Activated CD4-positive, CD25-positive, alpha-beta regulatory T cell treated with anti-CD3 and anti-CD28 coated beads, Interleukin-2, amount 50 U/mL, for 72 hours (primary cell): Measurements from ENCODE around the gene R3HDM4.
"Not testable (repeated sequence)": the region's sequence is repeated elsewhere in the genome, so short reads cannot be mapped to it uniquely, and the experiment has no call there.

Experiments used
- DNase-seq: peaks from one replicate; pipeline ENCODE4 v3.0.0; 2021

Gene R3HDM4

DNA sequence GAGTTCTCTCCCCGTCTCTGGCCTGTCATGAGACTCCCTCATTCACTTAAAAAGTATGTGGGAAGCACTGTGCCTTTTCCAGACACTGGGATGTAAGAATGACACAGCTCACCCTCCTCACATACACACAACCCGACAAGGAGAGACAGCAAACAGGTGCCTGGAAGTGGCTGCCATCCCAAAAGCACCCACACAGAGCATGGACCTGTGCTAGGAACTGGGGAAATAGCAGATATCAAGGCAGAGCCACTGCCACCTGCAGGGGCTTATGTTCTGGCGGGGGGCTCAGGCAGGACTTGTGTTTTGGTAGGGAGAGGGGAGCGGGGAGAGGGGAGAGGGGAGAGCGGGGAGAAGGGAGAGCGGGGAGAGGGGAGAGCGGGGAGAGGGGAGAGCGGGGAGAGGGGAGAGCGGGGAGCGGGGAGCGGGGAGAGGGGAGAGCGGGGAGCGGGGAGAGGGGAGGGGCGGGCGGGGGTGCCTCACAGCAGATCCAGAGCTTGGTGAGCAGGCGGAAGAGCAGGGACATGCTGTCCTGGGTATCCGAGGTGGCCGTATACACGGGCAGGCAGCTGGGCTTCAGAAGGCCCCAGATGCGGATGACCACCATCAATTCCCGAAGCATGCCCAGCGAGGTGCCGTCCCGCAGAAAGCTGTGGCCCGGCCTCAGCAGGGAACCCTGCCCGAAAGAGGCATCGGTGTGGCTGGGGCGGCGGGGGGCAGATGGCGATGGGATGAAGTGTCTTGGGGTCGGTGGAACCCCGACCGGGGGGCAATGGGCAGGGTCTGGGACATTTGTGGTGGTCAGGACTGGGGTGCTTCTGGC is 41.4 kb downstream of the R3HDM4 start:
- no peak for DNase-seq

DNA sequence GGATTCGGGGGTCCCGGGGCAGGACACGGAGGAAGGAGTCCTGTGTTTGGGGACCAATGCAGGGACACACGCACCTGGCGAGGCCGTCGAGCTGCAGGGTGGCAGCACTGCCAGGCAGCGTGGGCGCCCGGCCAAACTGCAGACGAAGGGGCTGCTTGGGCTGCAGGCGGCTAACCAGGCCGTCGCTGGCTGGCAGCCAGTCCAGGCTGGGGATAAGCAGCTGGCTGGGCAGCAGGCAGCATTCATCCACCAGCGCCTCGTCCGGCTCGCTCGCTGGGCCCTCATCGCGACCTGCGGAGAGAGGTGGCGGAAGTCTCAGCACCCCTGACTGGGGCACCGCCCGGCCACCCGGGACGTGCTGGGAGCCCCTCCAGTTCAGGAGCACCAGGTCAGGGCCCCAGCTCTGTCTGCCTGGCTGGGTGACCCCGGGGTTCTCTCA is 42.0 kb downstream of the R3HDM4 start:
- no peak for DNase-seq

DNA sequence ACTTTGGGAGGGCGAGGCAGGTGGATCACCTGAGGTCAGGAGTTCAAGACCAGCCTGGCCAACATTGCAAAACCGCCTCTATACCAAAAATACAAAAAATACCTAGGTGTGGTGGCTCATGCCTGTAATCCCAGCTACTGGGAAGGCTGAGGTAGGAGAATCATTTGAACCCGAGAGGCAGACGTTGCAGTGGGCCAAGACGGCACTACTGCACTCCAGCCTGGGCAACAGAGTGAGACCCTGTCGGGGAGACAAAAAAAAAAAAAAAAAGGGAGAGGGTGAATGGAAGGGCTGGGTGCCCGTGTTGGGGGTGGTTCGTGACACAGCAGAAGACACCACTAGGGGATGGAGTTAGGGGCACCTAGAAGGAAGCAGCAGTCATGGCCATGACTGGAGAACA is 42.7 kb downstream of the R3HDM4 start:
- no peak for DNase-seq

DNA sequence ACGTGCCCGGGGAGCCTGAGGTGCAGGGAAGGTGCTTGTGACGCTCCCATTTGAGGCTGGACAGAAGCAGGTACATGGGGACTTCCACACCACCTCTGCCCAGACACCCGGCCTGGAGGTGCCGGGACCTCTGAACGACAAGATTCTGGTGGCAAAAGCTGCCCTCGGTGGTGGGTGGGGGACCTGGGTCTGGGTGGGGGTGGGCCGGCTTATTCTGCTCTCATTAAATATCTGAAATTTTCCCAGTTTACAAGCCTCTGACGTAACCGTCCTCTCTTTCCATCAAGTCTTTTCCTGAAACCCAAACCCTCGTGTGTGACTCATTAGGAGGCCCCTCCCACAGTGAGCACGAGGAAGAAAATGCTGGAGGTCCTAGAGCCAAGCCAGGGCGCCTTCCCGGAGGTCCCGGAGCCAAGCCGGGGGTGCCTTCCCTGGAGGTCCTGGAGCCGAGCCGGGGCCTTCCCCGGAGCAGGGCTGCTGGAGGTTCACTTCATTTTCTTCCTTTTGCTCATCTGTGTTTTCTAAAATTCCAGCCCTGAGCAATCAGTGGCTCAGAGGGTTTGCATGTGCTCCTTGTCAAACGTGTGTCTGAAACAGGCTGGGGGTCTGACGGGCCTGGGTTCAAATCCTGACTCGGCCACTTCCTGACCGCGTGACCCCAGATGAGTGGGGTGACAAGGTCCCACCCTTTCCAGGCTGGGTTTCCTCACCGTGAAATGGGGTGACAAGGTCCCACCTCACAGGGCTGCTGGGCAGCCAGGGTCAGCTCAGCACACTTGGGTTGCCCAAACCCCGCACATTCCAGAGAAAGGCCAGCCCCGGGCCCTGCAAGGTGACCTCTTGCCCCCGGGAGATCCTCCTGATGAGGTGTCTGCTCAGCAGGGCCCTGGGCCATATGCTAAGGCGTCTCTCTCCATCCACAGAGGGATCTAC is 43.5 kb downstream of the R3HDM4 start:
- DNase-seq, result no peak

DNA sequence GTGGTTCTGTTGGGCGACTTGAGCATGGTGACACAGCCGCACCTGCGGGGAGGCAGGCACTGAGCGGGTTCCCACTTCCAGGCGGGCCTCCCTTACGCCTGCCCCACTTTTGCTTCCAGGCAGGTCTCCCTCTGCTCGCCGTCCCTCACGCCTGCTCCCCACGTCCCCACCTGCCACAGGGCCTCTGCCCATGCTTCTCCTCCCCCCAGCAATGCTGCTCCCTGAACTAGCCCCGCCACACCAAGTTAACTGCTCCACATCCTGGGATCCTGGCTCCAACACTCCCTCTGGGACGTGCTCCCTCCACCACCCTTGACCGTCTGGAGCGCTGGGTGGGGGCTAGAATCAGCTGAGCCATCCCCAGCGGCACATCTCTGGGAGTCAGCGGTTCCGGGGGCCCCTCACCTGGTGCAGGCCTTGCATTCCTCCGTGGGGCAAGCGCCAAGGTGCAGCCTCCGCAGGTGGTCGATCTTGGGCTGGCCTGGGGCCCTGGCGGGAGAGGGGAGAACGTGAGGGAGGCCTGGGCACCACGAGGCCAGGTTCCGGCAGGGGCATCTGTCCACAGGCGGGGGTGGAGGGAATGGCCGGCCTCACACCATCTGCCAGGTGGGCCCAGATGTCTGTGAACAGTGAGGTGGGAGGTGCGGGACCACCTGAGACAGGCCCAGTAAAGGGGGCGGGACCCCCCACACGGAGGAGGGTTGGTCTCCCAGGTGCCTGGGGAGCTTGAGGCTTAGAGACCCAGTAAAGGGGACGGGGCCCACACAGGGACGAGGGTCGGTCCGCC is 44.4 kb downstream of the R3HDM4 start:
- no peak for DNase-seq

DNA sequence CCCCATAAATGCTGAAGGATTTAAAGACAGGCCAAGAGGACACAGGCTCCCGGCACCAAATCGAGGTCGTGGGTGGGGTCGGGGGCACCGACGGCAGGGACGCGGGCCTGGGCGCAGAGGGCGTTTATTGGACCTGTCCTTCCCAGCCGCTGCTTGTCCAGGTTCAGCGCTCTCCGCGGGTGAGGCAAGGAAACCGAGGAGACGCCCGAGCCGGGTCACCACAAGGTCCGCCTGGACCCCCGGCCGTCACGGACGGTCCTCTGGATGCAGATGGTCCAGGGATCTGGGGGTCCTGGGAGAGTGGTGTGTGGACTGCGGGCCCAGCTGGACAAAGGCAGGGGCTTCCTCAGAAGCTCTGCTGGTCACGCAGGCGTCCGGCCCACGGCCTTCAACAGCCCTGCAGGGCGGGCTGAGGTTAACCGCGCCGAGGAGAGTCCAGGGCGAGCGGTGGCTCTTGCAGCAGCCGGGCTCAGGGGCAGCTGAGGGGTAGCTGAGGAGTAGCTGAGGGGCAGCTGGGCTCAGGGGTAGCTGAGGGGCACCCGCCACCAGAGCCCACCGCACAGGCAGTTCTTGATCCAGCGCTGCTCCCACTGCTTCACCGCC is 45.1 kb downstream of the R3HDM4 start:
- DNase-seq, result no peak

DNA sequence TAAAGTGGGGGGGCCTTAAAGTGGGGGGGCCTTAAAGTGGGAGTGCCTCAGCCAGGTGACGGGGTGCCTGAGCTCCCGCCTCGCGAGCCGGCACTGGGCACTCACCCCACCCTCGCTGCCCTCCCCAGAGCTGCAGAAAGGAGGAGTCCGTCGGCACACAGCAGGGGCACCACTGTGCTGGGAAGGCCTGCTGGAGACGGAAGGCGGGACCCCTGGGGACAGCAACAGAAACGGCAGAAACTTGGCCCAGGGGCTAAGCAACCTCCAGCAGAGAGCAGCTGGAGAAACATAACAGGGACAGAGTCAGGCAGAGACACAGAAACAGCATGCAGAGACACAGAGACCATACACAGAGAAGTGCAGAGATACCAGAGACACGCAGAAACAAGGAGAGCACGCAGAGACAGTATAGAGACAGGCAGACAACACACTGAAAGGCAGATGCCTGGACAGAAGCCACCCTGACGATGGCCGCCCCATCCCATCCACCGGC is 45.7 kb downstream of the R3HDM4 start:
- DNase-seq, result no peak

DNA sequence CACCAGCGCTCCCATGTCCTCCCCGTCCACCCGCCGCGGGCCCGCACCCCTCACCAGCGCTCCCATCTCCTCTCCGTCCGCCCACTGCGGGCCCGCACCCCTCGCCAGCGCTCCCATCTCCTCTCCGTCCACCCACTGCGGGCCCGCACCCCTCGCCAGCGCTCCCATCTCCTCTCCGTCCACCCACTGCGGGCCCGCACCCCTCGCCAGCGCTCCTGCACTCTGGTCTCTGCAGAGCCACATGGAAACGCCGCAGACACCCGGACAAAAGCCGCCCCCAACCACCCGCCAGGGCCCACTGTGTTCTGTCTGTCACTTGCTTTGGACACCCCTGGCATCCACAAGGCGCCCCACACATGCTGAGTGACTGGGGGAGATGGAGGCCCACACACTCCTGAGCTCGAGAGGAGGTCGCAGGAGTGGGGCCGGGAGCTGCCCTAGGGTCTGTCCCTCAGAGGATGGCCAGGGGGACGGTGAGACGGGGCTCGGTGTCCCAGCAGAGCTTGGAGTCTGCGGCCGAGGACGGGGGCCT is 46.2 kb downstream of the R3HDM4 start:
- DNase-seq, result no peak

DNA sequence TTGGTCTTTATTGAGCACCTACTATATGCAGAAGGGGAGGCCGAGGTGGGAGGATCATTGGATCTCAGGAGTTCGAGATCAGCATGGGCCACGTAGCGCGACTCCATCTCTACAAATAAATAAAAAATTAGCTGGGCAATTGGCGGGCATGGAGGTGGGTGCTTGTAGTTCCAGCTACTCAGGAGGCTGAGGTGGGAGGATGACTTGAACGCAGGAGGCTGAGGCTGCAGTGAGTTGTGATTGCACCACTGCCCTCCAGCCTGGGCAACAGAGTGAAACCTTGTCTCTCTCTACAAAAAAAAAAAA is 49.8 kb downstream of the R3HDM4 start:
- no peak for DNase-seq

DNA sequence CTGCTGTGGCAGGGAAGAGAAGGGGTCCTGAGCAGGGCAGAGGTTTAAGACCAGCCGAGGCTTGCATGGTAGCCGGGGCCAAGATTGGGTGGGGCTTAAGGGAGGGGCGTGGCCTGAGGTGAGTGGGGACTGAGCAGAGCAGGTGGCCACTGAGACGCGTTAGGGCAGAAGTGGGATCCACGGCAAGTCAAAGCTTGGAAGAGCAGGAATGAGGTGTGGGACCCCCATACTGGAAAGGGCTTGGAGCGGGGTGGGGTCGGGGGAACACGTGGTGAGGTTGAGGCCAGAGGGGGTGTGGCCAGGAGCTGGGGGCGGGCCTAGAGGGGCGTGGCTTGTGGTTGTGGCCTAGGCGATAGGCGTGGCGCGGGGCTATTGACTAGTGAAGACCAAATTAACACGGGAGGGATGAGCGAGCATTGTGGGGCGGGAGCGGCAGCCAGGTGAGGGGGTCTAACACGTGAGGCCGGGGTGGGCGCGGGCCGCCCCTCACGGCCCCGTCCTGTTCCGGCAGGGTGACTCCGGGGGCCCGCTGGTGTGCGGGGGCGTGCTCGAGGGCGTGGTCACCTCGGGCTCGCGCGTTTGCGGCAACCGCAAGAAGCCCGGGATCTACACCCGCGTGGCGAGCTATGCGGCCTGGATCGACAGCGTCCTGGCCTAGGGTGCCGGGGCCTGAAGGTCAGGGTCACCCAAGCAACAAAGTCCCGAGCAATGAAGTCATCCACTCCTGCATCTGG is 50.3 kb downstream of the R3HDM4 start:
- DNase-seq, result peak; percentile 81

DNA sequence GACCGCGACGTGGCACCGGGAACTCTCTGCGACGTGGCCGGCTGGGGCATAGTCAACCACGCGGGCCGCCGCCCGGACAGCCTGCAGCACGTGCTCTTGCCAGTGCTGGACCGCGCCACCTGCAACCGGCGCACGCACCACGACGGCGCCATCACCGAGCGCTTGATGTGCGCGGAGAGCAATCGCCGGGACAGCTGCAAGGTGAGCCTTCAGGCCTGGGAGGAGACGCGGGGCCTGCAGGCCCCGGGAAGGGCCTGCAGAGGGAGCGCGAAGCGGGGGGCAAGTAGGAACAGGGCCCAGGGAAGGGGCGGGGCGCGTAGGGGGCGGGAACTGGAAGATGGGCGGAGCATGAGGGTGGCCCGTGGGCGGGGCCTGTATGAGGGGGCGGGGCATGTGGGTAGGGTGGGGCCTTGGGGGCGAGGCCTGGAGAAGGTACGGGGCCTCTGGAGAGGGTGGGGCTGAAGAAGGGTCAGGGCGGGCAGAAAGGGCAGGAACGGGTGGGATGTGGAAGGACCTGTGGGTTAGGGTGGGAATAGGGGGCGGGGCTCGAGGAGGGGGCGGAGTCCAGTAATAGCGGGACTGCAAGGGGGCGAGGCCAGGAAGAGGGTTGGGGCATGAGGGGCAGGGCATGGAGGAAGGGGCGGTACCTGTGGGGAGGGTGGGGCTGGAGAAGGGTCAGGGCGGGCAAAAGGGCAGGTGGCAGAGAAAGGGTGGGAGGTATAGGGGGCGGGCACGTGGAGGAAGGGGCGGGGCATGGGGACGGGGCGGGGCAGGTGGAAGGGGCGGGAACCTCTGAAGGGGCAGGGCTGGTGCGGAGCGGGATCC is 51.1 kb downstream of the R3HDM4 start:
- DNase-seq, result peak; percentile 57

DNA sequence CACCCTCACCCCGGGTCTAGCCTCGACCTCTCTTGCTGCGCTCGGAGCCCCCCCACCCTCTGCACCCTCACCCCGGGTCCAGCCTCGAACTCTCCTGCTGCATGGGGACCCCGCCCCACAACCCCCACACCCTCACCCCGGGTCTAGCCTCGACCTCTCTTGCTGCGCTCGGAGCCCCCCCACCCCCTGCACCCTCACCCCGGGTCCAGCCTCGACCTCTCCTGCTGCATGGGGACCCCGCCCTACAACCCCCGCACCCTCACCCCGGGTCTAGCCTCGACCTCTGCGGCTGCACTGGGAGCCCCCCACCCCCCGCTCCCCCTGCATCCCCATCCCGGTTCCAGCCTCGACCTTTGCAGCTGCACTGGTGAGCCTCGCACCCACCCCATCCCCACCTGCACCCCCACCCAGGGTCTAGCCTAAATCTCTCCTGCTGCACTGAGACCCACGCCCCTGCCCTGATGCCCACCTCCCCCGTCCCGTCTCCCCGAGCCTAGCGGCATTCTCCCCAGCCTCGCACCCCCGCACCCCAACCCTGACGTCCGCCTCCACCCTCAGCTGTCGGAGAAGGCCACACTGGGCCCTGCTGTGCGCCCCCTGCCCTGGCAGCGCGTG is 51.8 kb downstream of the R3HDM4 start:
- DNase-seq, result no peak

DNA sequence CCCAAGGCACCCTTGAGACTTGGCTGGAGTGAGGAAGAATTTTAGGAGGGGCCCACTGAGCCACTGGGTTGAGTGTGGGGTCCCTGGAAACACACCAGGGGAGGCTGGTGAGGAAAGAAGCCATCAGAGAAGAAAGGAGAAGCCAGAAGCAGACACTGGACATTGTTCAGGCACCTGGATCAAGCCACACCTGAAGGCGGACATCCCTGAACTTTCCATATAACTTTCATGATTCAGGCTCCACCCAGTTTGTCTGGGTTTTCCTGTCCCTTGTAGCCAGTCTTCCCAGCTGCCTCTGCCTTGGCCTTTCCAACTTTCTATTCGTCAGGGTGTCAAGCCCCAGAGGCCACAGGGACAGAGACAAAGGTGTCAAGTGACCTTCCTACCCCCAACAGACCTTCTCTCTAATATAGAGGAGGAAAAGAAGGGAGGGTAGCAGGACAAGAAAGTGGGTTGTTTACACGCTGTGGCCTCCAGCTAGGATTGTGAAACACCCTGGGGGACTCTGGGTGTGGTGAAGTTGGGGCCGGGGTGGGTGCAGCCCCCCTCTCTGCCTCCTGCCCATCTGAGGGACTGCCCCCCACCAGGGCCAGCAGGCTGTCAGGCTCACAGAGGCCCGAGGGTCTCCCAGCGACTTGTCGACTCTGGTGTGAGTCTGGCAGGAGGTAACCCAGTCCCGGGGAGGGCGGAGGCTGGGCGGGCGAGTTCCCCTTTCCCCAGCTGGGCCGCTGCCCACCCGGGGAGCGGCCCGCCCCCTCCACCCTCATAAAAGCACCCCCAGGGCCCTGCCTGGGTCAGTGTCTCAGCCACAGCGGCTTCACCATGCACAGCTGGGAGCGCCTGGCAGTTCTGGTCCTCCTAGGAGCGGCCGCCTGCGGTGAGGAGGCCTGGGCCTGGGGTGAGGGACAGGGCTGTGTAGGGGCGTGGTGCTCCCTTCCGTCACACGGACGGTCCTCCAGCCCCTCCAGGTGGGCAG is 53.9 kb downstream of the R3HDM4 start, which contains the start of gene CFD:
TSS of gene CFD (plus strand) at position 797 of the 976 bp plus-strand sequence. CDS start at position 823, 26 bp downstream.
- no peak for DNase-seq

DNA sequence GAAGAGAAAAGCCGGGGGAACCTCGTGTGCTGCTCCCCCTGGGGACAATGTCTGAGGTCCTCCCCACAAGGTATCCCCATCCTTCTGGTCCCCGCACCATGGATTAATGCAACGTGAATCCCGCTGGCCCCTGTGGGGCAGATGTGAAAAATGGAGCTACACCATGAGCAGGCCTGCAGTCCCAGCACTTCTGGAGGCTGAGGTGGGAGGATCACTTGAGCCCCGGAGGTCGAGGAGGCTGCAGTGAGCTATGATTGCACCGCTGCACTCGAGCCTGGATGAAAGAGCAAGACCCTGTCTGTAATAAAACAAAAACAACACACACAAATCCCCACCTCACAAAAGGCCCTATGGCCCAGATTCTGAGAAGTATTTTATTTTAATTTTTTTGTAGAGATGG is 54.7 kb downstream of the R3HDM4 start:
- DNase-seq, result no peak

DNA sequence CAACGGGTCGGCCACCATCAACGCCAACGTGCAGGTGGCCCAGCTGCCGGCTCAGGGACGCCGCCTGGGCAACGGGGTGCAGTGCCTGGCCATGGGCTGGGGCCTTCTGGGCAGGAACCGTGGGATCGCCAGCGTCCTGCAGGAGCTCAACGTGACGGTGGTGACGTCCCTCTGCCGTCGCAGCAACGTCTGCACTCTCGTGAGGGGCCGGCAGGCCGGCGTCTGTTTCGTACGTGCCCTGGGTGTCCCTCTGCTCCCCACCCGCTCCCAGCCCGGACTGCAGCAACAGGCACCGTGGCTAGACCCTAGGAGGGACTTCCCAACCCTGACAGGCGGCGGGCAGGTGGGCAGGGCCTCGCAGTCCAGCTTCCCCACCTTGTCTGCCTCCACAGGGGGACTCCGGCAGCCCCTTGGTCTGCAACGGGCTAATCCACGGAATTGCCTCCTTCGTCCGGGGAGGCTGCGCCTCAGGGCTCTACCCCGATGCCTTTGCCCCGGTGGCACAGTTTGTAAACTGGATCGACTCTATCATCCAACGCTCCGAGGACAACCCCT is 57.4 kb downstream of the R3HDM4 start:
- DNase-seq, result no peak

DNA sequence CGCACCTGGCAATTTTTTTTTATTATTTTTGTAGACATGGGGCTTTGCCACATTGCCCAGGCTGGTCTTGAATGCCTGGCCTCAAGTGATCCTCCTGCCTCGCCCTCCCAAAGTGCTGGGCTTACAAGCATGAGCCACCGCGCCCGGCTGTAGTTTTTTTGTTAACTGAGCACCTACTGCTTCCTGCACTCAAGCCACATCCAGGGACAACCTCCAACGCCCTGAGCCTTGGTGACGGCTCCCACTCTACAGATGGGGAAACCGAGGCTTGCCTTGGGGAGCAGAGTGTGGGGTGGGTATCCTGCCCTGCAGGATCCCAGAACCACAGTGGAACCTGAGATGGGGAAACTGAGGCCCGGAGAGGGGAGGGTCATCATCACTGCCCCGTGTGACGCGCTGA is 57.9 kb downstream of the R3HDM4 start:
- DNase-seq, result no peak

DNA sequence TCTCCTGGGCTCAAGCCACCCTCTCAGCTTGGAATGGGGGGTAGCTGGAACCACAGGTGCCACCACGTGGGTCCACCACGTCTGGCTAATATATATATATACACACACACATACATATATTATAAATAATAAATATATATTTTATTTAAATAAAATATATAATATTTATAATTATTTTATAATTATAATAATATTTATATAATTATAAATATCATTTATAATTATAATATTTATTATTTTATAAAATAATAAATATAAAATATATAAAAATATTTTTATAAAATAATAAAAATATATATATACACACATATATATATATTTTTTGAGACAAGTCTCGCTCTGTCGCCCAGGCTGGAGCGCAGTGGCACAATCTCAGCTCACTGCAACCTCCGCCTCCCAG is 58.5 kb downstream of the R3HDM4 start:
- DNase-seq, result no peak

DNA sequence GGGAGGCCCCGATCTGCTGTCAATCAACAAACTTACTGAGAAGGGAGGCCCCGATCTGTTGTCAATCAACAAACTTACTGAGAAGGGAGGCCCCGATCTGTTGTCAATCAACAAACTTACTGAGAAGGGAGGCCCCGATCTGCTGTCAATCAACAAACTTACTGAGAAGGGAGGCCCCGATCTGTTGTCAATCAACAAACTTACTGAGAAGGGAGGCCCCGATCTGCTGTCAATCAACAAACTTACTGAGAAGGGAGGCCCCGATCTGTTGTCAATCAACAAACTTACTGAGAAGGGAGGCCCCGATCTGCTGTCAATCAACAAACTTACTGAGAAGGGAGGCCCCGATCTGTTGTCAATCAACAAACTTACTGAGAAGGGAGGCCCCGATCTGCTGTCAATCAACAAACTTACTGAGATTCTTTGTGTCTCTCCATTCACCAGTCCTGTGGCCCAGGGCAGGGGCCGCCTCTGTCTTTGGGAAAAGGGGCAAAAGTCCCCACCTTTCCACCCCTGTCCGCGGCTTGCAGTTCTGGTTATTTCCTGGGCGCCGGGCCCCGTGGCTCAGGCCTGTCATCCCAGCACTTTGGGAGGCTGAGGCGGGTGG is 59.3 kb downstream of the R3HDM4 start:
- DNase-seq, result not testable (repeated sequence)
